Measurements from ENCODE around the gene PTGES2.

PTGES2 gene

GRCh38 chr9:128127568-128127989 lies at the start of gene PTGES2:
PTGES2 (minus strand) TSS chr9:128127729; CDS start chr9:128127717, 12 bp downstream.
- DNase-seq (ENCODE audit: low spot score), result peak; percentile 80

- no peak for DNase-seq (ENCODE audit: low spot score)
Measured at GRCh38 chr9:128175726-128176125, 48.2 kb upstream of the PTGES2 start.

DNA sequence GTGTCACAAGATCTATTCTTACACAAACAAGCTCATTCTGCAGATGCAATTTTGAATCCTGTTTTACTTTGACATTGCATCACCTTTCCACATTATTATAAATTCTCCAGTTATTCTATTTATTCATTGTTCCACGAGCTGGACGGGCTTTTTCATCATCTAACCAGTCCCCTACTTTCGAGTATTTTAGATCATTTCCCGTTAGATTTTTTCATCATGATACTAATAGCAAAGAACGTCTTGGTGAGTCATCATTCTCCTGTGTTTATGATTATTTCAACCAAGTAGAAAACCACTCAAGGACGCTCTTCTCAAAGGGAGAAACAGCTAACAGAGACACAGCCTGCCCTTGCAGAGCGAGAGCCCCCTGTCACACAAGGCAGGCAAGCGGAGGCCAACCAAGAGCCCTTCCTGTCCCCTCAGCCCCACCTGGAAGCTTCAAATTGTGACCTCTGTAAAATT lies 47.6 kb upstream of the PTGES2 start:
- DNase-seq (ENCODE audit: low spot score), result no peak

DNA sequence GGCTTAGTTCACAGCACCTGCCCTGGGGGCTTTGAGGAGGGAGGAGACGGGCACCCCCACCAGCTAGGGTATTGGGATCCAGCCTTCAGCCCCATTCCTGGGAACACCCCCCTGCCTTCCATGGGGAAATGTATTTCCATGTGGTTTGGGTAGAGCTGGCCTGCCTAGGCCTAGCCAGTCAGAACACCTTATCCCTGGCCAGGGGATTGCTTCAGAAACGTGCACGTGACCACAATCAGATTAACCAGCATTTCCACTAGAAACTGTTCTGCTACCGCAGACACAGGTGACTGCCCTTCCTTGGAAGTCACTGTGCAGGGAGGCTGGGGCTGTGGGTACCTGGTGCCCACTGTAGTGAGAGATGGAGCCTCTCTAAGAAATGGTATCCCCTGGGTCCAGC lies 46.5 kb upstream of the PTGES2 start:
- DNase-seq (ENCODE audit: low spot score), result no peak

DNA sequence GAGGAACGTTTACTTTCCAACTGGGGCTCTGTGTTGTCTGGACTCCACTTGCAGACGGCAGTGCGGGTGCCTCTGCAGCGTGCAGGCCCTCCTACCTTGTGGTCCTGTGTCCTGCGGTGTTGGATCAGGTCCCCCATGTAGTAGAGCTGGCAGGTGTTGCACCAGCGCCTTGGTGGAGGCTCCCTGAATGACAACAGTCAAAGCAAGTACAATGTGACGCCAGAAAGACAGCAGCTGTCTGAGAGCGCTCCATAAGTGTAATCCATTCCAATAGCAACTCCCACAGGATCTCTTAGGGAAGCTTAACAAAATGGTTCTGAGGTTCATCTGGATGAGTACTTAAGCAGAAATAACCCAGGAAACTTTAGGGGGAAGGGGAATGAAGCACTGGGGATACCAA lies 42.4 kb upstream of the PTGES2 start:
- no peak for DNase-seq (ENCODE audit: low spot score)

DNA sequence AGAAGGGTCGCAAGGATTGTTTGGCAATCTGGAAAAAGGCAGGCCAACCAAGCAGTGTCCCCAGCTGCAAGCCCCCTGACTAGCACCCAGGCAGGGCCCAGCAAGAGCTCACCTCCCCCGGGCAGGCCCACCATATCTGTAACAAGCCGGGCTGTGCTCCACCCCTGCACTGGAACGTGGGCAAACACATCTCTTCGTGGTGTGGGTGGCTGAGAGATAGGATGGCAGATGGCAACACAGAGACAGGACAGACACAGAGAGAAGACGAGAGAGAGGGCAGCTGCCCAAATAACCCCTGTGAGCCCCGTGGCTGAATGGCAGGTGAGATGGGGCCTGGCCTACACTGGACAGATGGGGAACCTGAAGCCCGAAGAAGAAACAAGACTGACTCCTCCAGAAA lies 42.0 kb upstream of the PTGES2 start:
- DNase-seq (ENCODE audit: low spot score), result no peak

DNA sequence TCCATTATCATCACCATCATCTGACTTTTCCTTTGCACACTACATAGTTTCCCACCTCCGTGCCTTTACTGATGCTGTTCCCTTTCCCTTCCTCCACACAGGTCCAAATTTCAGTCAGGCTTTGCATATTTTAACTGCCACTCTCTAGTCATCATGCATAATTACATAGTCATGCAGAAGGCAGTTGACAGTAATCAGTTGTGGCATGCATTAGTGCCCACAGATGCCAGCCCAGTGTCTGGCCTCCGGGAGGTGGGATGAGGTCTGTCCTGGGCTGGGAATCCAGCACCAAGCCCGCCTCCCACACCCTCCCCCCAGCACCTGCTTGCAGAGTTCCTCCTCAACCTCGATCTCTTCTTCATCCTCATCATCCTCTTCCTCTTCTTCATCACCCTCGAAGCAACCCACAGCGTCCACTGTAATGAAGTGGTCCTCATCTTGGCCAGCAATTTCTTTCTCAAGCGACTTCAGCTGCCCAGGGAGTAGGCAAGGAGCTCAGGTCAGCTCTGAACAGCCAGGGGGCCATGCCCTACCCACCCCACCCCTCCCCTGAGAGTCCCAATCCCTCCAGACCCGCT lies 41.3 kb upstream of the PTGES2 start:
- no peak for DNase-seq (ENCODE audit: low spot score)

GRCh38 chr9:128167209-128167608 lies 39.7 kb upstream of the PTGES2 start:
- DNase-seq (ENCODE audit: low spot score), result no peak

DNA sequence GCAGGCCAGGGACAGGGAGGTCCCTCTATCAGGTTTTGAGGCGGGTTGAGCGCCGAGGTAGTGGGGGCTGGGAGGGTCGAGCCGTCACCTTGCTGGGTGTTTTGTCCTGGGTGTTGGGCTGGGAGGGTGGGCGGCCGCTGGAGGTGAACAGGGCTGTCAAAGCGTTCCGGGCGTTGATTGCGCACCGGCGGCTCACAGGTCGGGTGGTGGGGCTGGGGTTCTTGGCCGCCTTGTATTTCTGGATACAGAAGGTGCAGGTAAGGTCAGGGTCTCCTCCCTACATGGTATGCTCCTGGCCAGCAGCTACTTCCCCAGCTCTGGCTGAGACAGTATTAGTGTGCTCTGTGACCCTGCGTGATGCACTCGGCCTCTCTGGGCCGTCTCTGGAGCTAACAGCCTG lies 38.6 kb upstream of the PTGES2 start:
- DNase-seq (ENCODE audit: low spot score), result no peak

DNA sequence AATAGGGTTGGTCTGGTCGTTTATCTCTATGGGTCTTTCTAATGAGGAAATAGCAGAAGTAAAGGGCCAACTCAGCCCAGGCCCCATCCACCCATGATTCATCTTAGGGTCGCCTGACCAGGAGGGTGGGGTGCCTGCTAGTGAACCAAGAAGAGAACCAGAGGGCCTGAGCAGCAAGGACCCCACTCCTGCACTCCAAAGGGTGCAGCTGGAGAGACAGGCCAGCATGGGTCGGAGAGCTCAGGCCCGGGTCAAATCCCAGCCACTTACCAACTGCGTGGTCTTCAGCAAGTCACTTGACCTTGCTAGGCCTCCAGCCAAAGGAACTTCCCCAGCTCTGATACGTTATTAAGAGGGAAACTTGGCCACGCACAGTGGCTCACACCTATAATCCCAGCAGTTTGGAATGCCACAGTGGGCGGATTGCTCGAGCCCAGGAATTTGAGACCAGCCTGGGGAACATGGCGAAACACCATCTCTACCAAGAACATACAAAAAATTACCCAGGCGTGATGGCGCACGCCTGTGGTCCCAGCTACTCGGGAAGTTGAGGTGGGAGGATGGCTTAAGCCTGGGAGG lies 36.9 kb upstream of the PTGES2 start:
- no peak for DNase-seq (ENCODE audit: low spot score)

DNA sequence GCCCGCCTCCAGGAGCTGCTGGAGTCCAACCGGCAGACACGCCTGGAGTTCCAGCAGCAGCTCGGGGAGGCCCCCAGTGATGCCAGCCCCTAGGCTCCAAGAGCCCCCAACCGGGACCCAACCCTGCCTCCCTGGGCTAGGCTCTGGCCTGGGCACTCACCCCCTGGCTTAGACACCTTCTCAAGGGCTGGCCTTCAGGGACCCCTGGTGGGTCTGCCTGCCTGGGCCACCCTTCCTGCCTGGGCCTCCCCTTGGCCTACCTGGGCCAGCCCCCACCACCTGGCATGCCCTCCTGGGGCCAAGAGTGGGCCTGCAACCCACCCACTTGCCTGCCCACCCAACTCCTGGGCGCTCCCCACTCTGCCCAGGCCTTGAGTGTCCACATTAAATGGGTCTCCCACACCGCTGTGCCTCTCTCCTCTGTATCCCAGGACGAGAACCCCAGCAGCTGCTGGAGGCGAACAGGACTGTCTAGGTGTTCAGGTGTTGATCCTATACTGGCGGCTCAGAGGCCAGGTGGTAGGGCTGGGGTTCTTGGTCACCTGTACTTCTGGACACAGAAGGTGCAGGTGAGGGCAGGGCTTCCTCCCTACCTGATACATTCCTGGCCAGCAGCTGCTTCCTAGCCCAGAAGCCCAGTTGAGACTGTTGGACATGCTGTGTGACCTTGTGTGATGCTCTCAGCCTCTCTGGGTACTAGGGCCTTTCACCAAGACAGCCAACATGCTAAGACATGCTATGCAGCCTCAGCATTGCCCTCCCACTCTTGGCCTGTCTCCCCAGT lies 36.2 kb upstream of the PTGES2 start:
- DNase-seq (ENCODE audit: low spot score), result no peak

DNA sequence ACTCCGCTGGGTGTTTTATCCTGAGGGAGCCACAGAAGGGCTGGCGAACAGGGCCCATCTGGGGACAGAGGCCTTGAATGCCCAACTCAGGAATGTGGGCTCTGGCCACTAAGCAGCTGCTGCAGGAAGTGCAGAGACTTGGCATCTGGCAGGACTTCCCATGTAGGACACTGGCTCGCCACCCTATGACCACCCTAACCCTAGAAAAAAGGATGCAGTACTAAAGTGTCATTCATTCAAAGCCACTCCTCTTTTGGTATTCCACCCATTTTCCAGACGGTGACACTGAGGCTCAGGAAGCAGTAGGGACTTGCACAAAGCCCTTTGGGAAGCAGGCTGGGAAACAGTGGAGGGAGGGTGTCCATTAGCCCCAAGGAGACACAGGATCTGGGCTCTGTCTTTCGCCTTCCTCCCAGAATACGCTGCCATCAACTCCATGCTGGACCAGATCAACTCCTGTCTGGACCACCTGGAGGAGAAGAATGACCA lies 35.5 kb upstream of the PTGES2 start:
- no peak for DNase-seq (ENCODE audit: low spot score)

DNA sequence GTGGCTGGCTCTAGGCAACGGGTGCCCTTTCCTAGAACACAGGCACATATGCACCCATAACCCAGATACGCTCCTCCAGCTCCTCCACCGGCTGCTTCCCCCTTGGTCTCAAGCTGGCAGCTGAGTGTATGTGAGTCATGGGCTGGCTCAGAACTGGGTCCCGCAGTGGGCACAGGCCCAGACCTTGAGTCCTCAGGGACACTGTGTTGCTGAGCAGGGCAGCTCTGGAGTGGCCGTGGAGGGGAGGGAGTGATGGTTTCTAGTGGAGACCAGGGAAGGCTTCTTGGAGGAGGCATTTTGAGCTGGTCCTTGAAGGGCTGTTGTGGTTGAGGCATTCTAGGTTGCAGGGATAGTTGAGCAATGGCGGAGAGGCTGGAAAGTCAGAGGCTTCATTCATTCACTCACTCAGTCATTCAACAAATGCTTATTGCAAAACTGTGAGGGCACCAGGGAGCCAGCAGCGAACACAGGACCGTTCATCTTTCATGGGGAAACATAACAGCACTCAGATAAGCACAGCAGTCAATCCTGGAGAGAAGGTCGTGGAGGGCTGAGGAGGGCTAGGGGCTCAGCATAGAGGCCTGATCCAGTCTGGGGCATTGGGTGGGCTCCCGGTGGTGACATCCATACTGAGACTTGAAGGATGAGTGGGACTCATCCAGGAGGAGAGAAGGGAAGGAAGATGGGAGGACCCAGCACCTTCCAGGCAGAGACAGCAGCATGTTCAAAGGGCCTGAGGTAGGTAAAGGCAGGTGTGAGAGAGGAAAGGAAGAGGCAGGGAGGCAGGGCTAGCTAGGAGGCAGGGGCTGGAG lies 34.9 kb upstream of the PTGES2 start:
- no peak for DNase-seq (ENCODE audit: low spot score)

DNA sequence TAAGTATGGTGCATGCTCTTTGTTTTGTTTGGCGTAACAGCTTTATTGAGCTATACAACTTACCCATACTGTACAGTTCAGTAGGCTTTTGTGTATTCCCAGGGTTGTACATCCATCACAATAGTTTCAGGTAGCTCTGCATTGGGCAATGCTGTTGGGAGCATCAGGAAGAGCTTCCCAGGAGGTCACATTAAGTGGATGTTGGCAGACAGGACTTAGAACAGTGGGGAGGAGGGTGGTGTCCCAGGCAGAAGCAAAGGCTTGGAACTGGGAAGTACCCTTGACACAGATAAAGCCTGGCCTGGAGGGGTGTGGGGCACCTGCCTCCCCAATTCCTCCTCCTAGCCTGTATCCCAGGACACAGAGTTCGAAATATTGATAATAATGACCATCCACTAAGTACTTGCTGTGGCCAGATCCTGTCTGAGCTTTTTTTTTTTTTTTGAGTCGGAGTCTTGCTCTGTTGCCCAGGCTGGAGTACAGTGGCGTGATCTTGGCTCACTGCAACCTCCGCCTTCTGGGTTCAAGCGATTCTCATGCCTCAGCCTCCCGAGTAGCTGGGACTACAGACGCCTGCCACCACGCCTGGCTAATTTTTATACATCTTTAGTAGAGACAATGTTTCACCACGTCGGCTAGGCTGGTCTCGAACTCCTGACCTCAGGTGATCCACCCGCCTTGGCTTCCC lies 33.8 kb upstream of the PTGES2 start:
- DNase-seq (ENCODE audit: low spot score), result no peak

DNA sequence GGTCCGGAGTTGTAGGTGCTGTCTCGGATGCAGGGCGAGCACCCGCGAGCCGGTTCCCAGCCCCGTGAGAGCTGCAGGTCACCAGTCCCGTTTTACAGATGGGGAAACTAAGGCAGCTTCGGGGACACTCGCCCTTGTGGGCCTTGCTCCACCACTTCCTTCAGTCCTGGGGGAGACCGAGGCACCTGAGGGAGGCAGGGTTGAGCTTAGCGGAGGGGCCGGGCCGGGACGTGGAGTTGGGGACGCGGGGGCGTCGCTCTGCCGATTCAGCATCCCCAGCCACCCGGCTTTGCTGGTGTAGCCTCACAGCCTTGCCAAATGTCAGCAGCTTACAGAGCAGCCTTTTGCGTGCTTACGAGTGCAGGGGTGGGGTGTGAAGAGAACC lies 33.1 kb upstream of the PTGES2 start:
- DNase-seq (ENCODE audit: low spot score), result peak; percentile 57

DNA sequence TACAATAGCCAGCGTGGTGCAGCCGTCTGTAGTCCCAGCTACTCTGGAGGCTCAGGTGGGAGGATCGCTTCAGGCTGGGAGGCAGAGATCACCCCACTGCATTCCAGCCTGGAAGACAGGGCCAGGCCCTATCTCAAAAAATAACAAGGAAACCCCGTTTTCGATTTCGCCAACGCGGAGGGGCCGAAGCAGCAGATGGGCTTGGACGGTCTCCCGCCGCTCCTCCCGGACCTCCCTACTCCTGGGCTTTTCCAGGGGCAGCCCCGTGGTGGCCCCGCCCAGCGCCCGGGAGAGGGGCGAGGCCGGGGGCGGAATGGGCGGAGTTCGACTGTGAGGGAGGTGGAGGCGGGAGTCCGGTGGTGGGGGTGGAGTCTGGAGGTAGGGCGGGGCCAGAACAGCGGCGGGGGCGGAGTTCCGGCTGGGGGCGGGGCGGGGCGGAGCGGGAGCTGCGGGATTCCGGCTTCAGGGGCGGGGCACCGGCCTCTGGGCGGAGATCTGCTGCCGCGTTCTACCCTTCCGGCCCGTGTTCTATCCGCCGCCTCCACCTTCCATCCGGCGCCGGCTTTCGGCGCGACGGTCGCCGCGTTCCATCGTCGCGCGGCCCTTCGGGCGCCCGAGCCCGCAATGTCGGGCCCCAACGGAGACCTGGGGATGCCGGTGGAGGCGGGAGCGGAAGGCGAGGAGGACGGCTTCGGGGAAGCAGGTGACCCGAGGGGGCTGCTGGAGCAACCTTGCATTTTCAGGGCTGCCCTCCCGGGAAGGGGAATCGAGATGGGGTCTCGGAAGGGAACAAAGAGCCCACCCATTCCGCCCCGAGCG lies 32.5 kb upstream of the PTGES2 start, which contains the start of gene BBLN:
BBLN (plus strand) TSS at position 482 of the 819 bp plus-strand sequence; CDS start at position 625, 143 bp downstream.
- DNase-seq (ENCODE audit: low spot score), result peak; percentile 99

- peak; percentile 62 for DNase-seq (ENCODE audit: low spot score)
Measured at GRCh38 chr9:128159522-128159783, 31.9 kb upstream of the PTGES2 start.

GRCh38 chr9:128155736-128156500 lies 28.4 kb upstream of the PTGES2 start:
- DNase-seq (ENCODE audit: low spot score), result no peak

DNA sequence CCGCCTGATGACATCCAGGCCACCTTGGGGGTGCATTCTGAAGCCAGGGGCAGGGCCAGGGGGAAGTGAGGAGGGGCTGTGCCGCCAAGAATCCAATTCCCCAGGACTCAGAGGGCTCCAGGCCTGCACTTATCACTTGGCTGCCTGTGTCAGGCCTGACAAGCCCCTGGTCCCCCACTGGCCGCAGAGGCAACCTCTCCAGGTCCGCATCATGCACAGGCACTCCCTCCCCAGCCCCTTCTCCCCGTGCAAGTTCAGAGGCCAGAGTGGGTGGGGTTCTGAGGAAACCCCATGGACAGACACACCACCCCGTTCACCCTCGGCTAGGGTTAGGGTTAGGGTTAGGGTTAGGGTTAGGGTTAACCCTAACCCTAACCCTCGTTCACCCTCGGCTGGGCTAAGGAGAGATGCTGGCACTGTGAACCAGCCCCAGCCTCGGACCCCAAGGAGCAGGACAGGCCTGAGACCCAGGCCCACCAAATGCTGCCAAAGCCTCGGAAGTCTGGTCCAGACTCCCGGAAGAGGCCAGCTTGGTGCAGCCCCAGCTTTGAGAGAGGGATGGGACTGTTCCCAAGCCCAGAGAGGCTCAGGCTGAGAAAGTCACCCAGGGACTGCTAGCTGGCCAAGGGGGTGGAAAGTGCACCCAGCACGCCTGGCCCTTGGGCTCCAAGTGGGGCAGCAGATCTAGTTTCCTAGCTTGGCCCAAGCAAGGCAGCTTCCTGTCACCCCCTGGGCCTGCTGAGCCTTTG lies 26.6 kb upstream of the PTGES2 start:
- no peak for DNase-seq (ENCODE audit: low spot score)

Data from HuH-7 (cell line).